Activated CD4-positive, CD25-positive, alpha-beta regulatory T cell treated with anti-CD3 and anti-CD28 coated beads, Interleukin-2, amount 50 U/mL, for 72 hours (primary cell): ENCODE measurements around the gene STX1B.

Source experiments
- DNase-seq: peaks from one replicate; pipeline ENCODE4 v3.0.0; 2021

The STX1B gene

DNA sequence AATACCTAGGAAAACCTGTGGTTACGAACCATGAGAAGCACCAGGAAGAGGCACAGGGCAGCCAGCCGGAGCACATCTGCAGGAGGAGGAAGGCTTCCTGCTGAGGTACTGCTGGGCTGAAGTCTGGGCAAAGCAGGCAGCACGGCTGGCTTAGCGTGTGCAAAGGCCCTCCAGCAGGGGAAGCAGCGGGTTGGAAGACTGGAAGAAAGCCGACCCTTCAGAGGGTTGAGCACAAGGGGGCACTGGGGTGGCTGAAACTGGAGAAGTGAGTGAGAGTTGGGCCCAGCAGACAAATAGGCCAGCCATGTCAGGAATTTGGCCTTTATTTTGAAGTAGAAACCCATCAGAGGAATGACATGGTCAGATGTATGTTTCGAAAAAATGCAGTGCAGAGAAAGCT, 37.6 kb downstream of the STX1B start:
- DNase-seq, result no peak

DNA sequence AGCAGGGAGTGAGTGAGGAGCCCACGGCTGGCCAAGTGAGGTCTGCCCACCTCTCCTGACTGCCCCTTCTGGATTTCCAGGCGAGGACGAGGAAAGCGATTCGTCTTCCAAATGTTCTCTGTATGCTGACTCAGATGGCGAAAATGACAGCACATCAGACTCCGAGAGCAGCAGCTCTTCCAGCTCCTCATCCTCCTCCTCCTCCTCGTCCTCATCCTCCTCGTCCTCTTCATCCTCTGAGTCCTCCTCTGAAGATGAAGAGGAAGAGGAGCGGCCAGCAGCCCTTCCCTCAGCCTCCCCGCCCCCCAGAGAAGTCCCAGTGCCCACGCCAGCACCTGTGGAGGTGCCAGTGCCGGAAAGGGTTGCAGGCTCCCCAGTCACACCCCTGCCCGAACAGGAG, 39.1 kb downstream of the STX1B start:
- DNase-seq, result no peak

DNA sequence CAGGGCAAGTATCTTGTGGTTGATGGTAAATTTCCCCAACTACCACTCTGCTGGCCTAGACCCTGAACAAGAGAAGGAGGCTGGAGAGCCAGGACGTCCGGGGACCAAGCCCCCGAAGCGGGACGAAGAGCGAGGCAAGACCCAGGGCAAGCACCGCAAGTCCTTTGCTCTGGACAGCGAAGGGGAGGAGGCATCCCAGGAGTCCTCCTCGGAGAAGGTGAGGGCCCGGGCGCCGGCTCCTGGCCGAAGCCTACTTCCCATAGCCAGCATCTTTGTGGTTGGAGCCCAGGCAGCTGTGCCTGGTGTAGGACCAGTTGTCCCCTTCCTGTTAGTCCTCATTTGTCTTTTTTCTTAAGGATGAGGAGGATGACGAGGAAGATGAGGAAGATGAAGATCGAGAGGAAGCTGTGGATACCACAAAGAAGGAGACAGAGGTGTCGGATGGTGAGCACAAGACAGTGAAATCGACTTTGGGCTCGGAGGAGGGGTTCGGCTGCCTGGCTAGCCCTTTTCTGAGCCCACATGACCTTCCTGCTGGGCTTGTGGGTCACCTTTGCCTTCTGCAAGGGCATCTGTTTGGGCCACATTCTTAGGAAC, 41.1 kb downstream of the STX1B start:
- DNase-seq, result no peak

DNA sequence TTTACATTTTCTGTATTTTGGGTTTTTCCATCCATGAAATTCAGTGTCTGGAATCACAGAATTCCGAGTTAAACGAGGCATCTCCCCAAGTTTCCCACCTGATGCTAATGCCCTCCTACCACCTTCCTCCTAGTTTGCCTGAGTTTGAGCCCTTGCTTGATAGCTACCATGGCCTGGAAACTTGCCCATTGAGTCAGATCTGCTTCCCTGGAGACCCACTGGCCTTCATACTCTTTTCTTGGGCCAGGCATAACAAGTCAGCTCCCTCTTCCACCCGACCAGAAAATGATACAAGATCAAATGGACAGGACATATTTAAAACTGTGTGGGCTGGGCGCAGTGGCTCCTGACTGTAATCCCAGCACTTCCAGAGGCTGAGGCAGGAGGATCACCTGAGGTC, 42.6 kb downstream of the STX1B start:
- no peak for DNase-seq

DNA sequence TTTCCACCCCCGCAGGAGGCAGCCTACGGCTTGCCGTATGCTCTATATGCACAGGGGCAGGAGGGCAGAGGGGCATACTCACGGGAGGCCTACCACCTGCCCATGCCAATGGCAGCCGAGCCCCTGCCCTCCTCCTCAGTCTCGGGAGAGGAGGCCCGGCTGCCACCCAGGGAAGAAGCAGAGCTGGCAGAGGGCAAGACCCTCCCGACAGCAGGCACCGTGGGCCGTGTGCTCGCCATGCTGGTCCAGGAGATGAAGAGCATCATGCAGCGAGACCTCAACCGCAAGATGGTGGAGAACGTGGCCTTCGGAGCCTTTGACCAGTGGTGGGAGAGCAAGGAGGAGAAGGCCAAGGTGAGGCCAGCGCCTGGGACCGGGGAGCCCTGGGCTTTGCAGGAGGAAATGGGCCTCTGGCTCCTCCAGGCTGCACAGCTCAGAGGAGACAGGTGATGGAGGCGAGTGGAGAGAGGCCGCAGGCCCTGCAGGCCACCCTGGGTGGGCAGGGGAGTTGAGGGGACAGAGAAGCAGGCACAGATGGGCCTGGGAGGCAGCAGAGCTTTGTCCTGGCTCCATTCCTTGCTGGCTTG, 44.3 kb downstream of the STX1B start:
- no peak for DNase-seq

DNA sequence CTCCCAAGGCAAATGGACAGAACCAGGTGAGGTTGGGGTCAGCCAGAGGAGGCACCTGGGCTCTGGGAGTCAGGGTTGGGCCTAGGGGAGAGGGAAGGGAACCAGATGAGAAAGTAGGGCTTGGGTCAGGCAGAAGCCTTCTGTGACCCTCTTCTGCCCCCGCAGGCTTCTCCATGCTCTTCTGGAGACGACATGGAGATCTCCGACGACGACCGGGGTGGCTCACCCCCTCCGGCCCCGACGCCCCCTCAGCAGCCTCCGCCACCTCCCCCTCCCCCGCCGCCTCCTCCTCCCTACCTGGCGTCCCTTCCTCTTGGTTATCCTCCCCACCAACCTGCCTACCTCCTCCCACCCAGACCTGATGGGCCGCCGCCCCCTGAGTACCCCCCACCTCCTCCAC, 45.0 kb downstream of the STX1B start:
- DNase-seq, result no peak

DNA sequence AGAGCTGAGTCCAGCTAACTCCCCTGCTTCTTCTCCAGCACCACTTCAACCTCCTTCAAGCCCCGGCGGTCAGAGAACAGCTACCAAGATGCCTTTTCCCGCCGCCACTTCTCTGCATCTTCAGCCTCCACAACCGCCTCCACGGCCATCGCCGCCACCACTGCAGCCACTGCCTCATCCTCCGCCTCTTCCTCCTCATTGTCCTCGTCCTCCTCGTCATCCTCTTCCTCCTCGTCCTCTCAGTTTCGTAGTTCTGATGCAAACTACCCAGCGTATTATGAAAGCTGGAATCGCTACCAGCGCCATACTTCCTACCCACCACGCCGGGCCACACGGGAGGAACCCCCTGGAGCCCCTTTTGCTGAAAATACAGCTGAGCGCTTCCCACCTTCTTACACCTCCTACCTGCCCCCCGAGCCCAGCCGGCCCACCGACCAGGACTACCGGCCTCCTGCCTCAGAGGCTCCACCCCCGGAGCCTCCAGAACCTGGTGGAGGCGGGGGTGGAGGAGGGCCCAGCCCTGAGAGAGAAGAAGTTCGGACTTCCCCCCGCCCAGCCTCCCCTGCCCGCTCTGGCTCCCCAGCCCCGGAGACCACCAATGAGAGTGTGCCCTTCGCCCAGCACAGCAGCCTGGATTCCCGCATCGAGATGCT, 45.7 kb downstream of the STX1B start:
- DNase-seq, result no peak

DNA sequence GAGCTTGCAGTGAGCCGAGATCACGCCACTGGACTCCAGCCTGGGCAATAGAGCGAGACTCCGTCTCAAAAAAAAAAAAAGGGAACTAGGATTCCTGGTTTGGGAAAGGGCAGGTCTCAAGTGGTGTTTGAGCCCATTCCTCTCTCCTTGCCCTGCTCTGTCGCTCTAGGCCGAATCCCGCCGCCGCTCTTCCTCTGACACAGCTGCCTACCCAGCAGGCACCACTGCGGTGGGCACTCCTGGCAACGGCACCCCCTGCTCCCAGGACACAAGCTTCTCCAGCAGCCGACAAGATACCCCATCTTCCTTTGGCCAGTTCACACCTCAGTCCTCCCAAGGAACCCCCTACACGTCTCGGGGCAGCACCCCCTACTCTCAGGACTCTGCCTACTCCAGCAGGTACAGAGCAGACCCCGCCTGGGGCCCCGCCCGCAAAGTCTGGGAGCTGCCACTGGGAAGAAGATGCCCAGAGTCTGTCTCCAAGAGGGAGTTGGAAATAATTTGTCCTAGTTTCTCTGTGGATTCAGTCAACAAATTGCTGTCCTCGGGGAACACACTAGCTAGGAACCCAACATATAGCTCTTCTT, 46.4 kb downstream of the STX1B start:
- no peak for DNase-seq

DNA sequence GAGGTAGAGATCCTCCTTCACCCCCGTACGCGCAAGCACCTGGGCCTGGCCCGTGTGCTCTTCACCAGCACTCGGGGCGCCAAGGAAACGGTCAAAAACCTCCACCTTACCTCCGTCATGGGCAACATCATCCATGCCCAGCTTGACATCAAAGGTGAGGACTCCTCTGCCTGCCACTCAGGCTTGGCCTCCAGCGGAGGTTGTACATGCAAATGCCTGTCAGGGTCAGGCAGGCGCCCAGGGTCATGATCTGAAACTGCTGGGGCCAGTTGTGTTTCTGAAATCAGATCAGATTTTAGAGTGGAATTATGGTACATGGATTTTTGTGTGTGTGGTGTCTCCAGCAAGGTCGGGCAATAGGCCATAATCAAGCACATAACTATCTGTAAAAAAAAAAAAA, 49.1 kb downstream of the STX1B start:
- DNase-seq, result no peak

DNA sequence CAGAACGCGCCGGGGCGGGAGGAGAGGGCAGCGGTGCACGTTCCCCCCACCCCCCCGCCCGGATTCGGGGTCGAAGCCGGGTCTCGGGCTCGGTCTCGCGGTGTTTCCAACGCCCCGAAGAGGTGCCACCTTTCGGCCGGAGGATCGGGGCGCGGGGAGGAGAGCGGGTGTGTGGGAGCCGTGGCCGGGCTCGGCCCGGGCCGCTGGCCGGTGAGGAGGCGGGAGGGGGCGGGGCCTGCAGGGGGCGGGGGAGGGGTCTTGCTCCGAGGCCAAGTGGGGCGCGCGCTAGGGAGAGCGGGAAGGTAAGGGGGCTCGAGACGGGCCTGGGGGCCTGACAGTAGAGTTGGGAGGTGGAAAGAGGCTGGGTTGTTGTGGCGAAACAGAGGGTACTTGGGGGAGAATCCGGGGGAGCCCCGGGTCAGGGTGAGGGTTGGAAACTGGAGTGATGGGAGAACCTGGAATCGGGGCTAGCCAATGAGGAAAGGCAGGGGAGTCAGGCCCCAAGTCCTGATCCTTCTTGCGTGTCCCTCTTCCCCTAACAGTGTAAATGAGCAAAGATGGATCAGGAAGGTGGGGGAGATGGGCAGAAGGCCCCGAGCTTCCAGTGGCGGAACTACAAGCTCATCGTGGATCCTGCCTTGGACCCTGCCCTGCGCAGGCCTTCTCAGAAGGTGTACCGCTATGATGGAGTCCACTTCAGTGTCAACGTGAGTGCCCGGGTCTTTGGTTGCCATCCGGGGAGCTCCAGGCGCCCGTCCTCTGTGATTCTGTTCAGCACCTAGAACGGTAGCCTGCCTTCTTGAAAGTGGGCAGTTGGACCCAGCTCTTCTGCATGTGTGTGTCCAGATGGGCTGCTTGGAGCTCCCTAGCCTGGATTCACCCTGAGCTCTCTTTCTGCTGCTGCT, 52.0 kb downstream of the STX1B start:
- DNase-seq, result no peak

DNA sequence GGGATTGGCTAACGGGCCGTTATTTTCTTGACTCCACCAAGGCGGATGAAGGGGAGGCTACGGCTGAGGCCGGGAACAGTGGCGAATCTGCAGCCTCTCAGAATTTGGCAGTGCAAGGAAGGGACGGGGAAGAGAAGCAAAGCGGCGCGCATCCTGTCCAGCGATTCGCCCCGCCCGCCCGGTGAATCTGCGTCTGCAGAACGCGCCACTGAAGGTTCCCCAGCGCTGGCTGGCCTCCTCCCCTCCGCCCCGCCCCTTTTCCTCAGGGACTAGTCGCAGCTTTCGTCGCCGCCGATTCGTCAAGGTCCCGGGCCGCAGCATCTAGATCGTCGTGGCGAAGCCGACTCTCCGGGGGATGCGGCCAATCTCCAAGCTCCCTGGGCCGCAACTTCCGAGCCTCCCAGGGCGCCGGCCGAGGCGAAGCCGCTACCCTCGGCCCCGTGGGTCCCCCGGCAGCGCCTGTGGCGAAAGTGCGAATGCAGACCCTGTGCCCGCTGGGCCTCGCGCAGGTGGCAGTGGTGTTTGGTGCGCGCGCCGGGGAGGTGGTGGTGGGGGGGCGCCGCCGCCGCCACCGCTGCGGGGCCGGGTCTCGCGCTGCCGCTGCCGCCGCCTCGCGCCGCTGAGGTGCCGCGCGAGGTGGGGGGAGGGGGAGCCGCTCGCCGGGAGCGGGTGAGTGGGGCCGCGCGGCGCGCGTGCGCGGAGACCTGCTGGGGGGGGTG, 52.8 kb downstream of the STX1B start, which contains the start of gene SETD1A:
Gene SETD1A, plus strand, starts transcription at position 299 of the 719 bp plus-strand sequence. CDS start 978 bp downstream, outside the sequence.
- DNase-seq, result peak; percentile 95

DNA sequence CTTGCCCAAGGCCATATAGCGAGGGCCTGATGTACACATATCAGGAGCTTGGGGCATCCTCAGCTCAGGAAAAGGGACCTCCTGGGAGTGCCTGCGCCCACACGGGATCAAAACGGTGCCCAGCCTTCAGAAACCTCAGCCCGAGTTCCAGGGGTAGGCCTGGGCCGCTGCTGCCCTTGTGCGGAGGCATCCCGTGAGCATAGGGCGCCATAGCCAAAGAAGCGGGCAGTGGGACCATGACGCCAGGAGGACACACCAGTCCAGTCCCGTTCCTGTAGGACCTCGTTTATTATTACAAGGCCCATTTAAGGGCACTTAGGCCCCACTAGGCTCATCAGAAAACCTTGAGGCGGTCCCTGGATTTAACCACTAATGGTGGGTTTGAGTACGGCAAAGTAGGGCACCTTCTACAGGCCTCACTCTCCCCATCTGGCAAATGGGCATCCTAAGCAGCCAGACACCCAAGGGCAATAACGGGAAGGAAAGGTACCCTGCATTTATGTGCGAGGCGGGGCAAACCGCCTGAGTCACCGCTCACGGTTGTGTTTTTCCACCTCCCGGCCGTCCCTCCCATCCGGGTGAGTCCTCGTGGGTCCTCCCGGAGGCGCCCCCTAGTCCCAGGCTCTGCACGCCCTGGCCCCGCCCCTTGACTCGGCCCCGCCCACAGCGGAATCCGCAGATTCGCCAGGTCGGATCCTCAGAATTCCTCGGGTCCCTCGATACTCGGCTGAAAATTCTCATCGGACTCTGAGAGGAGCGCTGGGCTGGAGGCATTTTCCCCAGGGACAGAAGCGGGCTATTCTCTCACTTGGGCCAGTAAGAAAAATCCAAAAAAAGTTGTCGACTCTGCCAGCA, 53.6 kb downstream of the STX1B start:
- peak; percentile 85 for DNase-seq

DNA sequence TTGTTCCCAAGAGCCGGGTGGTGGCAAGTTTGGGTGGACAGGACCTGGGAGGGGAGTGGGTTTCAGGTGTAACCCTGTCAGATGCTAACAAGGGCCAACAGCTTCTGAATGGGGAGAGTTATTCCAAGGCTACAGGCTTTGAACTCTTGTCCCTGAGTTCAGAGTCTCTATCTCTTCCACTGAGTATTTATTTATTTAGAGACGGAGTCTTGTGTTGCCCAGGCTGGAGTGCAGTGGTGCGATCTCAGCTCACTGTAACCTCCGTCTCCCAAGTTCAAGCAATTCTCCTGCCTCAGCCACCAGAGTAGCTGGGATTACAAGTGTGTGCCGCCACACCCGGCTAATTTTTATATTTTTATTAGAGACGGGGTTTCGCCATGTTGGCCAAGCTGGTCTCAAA, 55.4 kb downstream of the STX1B start:
- no peak for DNase-seq

DNA sequence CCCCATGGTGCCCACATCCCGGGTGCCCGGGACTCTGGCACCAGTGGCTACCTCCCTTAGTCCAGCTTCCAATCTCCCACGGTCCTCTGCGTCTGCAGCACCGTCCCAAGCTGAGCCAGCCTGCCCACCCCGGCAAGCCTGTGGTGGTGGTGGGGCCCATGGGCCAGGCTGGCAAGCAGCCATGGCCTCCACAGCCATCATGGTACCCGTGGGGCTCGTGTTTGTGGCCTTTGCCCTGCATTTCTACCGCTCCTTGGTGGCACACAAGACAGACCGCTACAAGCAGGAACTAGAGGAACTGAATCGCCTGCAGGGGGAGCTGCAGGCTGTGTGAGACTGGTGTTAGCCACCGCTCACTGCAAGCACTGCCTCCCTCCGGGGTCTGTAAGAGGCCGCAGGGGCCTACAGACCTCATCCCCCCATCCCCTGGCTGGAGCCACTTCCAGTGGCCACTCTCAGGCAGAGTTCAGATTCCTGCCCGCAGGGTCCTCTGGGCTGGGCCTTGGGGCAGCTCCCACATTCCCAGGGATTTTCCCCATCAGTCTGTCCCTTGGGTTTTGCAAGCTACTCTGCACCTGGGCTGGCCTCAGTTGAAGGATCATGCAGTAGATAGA, 56.8 kb downstream of the STX1B start:
- peak; percentile 49 for DNase-seq

DNA sequence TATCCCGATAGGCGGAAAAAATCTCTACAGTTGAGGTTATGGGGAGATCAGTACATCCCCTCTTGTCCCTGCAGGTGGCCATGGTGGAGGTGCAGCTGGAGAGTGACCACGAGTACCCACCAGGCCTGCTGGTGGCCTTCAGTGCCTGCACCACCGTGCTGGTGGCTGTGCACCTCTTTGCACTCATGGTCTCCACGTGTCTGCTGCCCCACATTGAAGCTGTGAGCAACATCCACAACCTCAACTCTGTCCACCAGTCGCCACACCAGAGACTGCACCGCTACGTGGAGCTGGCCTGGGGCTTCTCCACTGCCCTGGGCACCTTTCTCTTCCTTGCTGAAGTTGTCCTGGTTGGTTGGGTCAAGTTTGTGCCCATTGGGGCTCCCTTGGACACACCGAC, 57.3 kb downstream of the STX1B start:
- no peak for DNase-seq

DNA sequence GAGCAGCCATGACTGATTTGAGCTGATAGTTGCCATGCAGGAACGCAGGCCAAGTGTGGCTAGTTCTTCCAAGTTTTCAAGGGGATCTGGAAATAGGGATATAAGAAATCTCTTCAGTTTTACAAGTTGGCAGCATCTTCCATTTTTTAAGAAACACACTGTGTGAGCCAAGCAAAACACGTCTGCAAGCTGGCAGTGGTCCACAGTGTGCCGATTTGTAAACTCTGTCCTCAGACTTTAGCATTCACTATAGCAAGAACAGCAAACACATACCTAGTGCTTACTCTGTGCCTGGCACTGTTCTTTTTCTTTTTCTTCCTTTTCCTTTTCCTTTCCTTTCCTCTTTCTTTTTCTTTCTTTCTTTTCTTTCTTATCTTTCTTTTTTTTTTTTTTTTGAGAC, 58.7 kb downstream of the STX1B start:
- DNase-seq, result no peak

DNA sequence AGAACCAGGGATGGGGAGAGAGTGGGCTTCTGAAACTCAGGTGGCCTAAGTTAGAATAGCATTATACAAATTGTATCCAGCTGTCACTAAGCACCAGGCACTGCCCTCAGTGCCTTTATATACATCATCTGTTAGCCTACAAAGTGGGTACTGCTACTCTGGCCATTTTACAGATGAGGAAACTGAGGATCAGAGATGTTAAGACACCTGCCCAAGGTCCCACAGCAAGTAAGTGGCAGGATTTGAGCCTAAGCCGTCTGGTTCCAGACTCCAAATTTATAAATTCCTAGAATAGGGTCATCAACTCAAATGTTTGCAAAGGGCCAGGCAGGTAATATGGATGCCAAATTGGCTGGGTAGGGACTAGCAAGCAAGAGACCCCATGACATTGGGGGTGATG, 59.2 kb downstream of the STX1B start:
- DNase-seq, result no peak

DNA sequence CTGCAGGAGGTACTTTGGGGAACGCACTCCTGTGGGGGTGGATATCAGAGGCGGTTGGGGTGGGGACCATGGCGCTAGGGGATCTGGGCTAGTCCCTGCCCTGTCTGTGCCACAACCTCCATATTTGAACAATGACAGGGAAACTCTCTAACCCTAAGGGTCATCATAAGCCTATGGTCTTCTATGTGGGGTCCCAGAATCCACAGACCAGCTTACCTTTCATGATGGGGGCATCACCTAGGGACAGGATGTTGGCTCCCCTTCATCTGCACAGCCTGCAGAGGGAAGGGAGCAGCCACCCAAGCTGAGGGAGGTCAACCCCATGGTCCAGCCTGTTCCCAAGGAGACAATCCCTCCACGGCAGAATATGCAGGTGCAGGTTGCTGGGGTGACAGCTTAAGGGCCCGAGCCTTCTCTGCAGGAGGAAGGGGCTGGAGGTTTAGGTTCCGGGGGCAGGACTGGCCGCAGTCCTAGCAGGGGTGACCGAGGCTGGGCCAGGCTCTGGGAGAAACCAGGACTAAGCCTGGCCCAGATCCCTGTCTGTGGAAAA, 59.8 kb downstream of the STX1B start:
- no peak for DNase-seq

DNA sequence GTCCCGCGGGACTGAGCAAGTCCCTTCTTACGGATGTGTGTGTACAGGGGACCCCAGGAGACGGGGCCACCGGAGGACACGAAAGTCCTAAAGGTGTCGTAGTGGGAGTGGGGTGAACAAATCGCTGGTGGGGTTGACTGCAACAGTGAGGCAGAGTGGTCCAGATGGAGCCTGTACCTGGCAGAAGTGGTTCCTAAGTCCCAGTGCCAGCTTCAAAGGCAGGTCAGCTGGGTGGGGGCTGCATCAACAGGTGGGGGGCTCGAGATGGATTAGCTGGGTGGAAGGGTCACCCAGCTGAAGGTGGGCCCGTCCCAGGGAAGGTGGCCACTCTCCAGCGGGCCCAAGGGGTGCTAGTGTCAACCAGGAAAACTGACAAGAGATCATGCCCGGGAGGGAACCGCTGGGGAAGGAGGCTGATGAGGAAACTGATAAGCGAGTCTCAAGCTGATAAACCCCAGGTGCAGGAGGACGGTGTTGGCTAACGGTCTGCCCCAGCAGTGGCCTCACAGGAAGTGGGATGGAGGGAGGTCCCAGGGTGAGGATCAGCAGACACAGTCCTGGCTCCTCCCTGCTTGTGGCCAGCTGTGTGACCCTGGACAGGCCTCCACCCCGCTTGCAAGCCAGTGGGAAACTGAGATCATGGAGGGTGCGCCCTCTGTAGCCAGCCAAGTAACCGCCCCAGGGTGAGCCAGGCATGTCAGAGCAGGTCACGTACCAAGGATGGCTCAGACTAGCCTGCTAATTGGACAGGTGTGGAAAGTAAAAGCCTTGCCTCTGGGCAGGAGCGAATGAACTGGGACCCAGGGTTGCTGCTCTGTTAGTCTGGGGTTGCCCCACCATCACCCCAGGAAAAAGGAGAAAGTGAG, 60.6 kb downstream of the STX1B start:
- DNase-seq, result peak; percentile 52
